ENCODE data around the gene ATXN2.

ATXN2 gene

DNA sequence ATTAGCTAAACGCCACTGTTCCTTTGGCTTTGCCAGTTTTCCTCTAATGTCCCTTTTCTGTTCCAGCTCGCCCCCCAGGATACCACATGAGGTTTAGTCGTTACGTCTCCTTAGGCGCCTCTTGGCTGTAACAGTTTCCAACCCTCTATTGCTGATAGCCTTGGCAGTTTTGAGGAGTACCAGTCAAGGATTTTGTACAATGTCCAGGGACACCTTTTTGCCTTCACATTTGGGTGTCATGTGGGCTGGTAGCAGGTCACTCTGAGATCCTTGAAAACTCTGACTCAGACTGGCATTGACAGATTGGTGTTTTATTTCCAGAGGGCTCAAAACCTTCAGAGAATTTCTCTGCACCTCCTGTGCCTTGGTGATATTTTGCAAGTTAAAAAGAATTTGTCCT, 179.3 kb downstream of the ATXN2 start:
- DNase-seq (ENCODE audit: low read depth in 2 of 2), result no peak

DNA sequence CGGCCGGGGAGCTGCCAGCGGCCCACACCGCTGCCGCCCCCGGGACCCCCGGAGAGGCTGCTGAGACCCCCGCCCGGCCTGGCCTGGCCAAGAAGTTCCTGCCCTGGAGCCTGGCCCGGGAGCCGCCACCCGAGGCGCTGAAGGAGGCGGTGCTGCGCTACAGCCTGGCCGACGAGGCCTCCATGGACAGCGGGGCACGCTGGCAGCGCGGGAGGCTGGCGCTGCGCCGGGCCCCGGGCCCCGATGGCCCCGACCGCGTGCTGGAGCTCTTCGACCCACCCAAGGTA, 180.6 kb downstream of the ATXN2 start:
- DNase-seq (ENCODE audit: low read depth in 2 of 2), result no peak

DNA sequence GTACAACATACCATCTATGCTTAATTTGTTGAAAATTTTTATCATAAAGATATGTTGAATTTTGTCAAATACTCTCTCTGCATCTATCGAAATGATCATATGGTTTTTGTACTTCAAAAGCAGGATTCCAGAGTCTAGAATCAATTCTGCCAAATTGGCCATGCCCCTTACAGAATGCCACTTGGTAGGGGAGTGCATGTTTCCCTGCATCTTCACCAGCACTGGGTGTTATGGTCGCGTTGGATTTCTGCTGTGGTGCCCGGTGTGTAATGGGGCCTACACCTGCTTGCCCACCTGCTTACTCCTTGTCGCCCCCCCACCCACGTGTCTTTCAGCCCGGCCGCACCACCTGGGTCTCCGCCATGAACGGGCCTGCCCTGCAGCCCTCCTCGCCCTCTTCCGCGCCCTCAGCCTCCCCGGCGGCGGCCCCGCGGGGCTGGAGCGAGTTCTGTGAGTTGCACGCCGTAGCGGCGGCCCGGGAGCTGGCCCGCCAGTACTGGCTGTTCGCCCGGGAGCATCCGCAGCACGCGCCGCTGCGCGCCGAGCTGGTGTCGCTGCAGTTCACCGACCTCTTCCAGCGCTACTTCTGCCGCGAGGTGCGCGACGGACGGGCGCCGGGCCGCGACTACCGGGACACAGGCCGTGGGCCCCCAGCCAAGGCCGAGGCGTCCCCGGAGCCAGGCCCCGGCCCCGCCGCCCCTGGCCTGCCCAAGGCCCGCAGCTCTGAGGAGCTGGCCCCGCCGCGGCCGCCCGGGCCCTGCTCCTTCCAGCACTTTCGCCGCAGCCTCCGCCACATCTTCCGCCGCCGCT, 181.1 kb downstream of the ATXN2 start:
- no peak for DNase-seq (ENCODE audit: low read depth in 2 of 2)

DNA sequence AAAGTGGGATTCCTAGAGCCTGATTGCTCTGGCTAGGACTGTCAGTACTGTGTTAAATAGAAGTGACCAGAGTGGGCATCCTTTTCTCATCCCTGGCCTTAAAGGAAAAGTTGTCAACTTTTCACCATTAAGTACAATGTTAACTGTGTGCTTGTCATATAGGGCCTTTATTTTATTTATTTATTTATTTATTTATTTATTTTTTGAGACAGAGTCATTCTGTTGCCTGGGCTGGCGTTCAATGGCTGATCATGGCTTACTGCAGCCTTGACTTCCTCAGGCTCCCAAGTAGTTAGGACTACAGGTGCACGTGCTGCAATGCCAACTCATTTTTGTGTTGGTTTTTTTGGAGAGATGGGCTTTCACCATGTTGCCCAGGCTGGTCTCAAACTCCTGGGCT, 181.8 kb downstream of the ATXN2 start:
- no peak for DNase-seq (ENCODE audit: low read depth in 2 of 2)

DNA sequence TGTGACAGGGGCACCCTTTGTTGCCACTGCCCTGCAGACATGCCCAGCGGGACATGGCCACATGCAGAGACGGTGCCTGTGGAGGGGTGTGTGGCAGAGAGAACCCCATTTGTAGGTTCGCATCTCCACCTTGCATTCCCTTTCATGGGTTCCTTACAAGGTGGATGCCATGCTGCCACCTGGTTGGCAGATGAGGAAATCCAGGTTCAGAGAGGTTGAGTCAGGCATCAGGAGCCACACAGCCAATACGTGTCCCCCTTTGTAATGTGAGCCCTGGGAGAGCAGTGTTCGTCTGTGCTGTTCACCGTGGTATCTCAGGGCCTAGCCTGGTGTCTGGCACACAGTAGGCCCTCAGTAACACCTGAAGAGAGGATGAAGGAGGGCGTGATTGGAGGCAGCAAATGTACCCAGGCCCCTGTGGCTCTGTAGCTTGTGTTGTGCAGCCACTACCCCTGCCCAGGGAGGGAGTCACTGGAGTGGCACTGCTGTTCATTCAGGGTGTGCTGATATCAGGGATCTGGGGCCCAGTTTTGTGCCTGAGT, 184.3 kb downstream of the ATXN2 start:
- no peak for DNase-seq (ENCODE audit: low read depth in 2 of 2)

DNA sequence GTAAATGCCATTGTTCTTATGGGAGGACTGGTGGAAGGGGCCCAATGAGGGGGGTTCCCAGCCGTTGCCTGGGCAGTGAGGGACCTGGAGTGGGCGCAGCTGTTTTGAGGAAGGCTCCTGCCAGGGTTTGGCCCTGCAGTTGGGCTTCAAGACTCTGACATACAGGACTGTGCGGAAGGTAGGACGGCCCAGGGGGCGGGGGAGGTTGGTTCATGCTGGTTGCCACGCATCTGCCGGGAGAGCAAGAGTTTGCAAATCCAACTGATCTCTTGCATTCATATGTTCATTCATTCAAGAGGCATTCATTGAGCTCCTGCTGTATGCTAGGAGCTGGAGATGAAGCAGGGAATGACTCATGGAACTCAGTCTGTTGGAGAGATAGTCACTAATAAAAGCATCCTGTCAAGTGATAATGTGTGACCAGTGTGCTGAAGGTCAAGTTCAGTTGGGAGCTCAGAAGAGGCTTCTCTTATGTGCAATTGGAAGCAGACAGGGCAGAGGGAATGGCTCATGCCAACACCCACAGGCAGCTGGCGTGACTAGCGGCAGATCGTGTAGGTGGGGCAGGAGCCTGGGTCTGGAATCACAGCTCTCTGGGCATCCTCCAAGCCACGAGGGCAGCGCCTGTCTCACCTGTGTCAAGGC, 185.6 kb downstream of the ATXN2 start:
- no peak for DNase-seq (ENCODE audit: low read depth in 2 of 2)

DNA sequence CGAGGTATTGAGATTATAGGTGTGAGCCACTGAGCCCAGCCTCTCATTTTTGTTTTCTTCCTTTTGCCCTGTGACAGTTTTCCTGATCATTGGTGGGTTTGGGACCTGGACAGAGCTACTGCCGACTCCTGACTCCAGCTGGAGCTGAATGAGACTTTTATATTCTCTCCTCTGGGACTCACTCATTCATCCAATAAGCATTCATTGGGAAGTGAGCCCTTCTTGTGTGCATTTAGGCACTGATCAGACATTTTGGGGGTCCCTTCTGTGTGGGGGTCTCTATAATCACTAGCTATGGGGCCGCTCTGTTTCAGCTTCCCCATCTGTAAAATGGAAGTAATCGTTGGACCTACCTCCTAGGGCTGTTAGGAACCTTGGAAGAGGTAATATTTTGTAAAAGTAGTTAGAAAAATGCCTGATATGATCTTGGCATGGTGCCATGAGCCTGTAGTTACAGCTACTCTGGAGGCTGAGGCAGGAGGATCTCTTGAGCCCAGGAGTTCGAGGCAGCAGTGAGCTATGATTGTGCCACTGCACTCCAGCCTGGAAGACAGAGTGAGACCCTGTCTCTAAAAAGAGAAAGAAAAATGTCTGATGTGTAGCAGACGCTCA, 186.2 kb downstream of the ATXN2 start:
- DNase-seq (ENCODE audit: low read depth in 2 of 2), result no peak

DNA sequence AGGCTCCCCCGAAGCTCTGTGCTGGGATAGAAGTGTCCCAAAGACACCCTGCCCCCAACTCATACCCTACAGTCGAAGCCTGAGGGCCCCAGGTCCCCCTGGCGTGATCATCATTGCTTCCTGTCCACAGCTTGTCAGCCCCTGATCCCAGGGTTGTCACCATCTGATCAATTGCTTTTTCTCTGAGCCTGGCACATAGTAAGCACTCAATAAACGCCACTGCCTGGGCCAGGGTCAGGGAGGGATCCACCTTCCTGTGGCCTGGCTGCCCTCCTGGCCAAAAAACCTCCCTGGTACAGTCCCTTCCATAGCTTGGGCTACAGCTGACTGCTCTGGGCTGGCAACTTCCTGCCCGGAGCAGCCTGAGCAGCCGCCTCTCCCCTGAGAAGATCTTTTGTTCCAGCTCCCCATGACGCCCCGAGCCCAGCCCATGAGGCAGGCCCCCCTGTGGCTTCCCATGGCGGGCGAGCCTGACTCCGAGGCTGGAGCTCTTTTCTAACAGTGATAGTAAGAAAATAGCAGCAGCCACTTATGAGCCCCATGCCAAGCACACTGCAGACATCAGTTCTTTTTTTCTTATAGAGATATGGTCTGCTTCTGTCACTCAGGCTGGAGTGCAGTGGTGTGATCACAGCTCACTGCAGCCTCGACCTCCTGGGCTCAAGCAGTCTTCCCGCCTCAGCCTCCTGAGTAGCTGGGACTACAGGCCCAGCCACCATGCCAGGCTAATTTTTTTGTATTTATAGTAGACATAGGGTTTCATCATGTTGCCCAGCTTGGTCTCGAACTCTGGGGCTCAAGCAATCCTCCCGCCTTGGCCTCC, 186.9 kb downstream of the ATXN2 start:
- no peak for DNase-seq (ENCODE audit: low read depth in 2 of 2)

DNA sequence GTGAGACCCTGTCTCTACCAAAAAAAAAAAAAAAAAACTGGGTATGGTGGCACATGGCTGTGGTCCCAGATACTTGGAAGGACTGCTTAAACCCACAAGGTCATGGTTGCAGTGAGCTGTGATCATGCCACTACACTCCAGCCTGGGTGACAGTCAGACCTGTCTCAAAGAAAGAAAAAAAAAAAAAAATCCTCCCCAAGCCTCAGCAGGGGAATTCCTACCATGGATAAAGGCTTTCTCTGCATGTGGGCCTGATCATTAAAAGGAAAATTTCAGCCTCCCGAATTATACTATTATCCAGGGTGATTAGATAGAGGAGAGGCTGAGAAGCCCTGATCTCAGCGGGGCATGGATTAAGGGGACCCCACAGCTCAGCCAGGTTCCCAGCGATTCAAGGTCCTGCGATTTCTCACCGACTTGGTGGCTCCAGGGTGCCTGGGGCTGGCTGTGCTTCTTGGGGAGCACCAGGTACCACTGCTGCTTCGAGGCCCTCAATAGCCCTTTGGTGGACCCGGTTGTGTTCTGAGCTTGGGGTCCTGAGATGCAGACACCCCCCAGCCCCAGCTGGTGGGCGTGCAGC, 187.8 kb downstream of the ATXN2 start:
- no peak for DNase-seq (ENCODE audit: low read depth in 2 of 2)

DNA sequence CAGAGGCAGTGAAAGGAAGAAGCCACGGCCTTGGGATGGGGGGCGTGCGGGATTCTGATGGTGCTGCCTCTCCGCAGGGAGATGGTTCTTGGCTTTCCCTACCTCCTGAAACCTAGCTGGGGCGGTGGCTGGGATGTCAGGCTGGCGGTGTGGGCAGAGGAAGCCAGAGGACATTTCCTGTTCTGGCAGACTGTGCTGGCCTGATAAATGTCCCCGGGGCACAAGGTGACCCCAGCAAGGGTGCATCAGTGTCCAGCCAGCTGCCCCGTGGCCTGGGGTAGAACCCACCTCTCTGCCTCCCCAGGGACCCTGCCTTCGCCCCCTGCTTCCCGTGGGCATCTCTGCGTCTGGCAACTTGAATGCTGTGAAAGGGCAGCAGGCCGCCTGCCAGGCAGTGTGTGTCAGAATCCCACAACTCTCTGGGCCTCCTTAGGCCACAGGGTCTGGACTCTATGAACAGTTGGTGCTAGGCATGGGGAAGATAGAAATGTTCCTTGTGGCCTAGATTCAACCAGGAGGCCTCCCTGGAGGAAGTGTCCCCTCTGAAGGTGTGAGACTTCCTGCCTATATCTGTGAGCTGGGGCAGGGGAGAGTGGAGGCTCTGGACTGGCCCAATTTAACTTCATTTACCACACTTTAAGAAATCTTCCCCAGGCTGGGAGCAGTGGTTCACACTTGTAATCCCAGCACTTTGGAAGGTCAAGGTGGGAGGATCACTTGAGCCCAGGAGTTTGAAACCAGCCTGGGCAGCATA, 188.5 kb downstream of the ATXN2 start:
- DNase-seq (ENCODE audit: low read depth in 2 of 2), result no peak

DNA sequence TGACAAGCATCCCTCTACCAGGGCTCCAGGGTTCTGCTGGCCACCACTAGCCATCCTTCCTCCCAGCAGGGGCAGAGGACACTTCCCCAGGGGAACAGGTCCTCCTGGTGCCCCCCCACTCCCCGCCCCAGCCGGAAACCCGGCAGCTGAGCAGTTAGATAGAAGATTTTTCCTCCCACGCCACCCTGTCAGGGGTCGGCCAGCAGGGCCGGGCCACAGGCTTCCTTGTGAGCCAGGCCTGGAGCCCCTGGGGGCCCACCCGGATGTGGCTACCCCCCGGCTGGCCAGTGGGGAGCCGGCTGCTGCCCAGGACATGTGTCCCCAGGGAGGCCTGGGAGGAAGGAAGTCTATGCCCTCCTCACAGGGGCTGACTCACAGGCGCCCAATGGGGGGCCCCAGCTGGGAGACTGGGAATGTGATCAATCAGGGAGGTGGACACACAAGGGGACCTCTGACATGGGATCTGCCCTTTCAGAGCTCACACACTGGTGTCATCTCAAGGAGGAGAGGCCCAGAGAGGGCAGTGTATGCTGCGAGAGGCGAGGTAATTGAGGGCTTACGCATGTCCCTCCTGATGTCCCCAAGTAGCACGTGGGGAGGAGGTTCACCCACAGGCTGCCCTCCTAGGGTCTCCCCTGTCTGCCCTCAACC, 189.2 kb downstream of the ATXN2 start:
- no peak for DNase-seq (ENCODE audit: low read depth in 2 of 2)

DNA sequence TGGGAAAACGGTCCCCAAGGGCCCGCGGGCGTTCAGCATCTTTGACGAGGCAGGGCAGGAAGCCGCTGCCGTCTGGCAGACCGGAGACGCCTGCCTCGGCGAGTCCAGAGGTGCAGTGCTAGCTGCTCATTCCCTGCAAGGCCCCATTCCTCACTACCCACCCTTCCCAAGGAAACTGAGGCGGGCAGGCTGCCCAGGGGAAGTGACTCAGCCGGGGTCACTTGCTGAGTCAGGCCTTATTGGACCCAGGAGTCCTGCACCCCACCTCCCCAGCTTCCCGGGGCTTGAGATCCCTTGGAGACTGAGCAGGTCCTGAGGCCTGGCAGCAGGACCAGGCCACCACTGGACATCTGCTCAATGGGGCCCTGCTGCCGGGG, 189.7 kb downstream of the ATXN2 start:
- DNase-seq (ENCODE audit: low read depth in 2 of 2), result no peak

DNA sequence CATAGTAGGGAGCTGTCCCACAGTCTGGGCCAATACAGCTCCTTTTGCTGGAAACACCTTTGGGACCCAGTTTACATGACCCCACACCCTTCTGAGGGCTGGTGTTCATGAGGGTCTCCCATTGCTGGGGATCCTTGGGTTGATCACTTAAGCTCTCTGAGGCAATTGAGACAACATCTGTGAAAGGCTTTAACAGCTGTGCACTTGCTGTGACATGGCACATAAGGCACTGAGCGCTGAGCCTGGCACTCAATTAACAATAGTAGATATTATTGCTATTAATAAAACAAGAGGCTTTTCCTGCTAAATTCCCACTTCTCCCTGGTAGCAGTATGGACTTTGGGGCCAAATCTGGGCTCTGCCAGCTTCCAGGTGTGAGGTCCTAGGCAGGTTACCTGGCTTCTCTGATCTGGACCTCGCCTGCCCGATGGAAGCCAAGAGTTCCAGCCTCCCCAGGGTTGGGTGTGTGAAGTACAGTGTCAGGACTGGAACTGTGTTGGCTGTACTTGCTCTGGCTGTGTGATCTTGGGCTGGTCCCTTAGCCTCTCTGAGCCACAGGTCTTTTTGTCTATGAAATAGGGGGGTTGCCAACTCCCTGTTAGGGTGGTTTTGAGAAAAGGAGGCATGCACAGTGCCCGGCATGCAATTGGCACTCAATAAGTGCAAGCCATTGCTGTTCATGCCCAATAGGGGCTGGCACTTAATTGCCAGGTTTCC, 190.3 kb downstream of the ATXN2 start:
- no peak for DNase-seq (ENCODE audit: low read depth in 2 of 2)

DNA sequence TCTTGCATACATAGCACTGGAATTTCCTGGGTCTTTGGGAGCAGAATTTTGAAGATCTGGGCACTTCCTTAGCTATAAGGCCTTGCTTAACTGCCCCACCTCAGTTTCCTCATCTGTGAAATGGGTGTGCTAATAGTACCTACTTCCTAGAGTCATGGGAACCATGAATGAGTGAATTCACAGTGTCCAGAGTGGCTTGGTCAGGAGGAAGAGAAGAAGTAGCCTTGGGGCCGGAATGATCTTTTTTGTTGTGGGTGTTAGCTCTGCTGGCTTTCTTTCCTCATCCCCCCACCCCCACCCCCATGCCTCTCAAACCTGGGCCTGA, 191.0 kb downstream of the ATXN2 start:
- no peak for DNase-seq (ENCODE audit: low read depth in 2 of 2)

DNA sequence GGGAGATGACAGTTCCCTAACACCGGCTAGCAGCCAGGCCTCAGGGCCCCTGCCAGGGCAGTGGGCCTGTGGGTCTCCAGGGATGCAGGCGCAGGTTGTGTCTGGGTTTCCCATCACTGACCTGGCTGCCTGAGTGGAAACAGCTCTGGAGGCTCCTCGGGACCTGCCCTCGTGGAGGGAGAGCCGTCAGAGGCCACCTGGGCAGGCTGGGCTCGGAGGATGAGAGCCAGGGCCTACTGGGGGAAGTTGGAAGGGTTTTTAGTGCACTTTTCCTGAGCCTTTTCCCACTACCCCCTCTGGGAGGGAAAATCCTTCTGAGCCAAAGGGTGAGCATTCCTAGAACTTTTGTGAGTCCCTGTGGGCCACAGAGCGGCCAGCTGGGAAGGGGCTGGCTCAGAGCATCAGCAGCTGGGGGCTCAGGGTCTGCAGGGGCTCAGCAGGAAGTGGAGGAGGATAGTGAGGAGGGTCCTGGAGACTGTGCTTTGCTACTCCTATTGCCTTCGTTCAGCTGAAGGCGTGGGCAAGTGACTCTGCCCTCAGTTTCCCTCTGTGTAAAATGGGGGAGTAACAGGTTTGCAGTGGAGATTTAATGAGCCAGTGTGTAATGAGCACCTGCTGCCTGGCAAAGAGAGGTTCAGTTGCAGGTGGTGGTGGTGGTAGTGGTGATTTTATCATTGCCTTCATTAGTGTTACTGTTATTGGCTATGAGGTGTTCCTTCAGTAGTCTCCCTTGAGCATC, 191.6 kb downstream of the ATXN2 start:
- no peak for DNase-seq (ENCODE audit: low read depth in 2 of 2)

DNA sequence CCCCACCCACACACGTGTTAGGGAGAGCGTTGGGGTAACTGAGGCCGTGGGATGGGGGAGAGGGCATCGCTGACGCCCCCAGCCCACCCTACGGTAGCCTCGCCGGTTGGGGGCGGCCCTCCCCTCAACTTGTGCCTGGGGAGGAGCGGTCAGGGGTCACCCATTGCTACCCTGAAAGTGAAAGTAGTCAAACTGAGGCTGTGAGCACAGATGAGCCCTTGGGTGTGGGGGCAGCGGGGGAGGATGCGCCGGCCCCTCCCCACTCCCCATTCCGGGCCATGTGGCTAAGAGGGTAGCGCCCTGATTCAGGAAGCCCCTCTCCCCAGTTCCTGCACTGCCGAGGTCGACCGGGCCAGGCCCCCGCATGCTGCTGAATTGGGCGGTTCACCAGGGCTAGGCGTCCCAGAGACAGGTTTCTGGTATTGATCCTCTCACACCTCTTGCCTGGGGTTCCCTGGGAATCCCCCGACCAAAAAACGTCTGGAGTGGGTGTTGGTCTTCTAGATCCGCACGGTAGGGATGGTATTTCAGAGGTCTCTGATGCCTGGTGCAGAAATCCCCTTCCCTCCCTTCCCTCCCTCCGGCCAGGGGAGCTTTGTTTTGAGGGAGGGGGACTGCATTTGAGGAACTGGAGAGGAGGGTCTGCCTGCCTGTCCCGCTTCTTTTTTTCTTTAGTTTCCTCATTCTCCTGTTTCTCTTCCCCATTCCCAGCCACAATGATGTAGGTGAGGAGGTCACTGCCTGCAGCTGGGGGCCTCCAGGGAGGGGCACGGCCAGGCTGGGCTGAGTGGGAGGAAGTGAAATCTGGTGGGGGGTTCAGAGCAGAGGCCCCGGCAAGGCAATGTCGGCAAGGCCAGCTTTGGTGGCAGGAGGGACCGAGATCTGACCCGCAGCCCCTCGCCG, 192.4 kb downstream of the ATXN2 start:
- DNase-seq (ENCODE audit: low read depth in 2 of 2), result peak in 1 of 2 donors; percentile 48

DNA sequence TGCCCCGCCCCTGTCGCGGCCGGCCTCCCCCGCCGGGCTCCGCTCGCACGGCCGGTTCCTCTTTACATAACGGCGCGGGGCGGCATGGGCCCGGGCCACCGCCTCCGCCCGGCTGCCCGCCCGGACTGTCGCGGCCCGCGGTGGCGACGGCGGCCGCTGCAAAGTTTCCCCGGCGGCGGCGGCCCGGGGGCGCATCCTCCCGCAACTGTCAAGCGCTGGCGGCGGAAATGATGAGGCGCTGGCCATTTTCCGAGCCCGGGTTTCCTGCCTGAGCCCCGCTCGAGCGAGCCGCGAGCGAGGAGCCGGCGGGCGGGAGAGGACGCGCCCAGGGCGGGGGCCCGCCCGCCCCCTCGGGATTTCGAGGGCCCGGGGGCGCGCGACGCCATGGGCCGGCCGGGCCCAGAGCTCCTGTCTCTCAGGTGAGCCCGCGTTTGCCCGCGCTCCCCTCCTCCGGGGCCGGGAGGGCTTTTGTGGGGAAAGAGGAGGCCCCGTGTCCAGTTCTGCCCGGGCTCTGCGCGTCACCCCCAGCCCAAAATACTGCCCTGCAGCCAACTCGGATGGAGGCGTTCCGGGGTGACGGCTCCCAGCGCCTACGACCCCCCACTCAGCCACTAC, 193.1 kb downstream of the ATXN2 start, which contains the start of gene SH2B3:
Gene SH2B3, plus strand, starts transcription at position 65 of the 615 bp plus-strand sequence. CDS start 12,223 bp downstream, outside the sequence.
- peak in 1 of 2 donors; percentile 67 for DNase-seq (ENCODE audit: low read depth in 2 of 2)

Data from stimulated activated CD4-positive, alpha-beta T cell treated with anti-CD3 and anti-CD28 coated beads, Interleukin-4, amount 100 ng/mL, for 48 hours (primary cell).